Middle frontal gyrus (tissue), 1 donor: ENCODE data around the gene GLB1L.
"Not testable (repeated sequence)": the region's sequence is repeated elsewhere in the genome, so short reads cannot be mapped to it uniquely, and the experiment has no call there.

Source experiments
- DNase-seq: peaks from one replicate; pipeline ENCODE4 v3.0.0-alpha.2; 2015; ENCODE audit warnings: low spot score; ENCODE audit errors: extremely low spot score

Gene GLB1L

GRCh38 chr2:219245148-219245898 lies at the start of gene GLB1L, which contains the start of gene STK16:
Gene GLB1L, minus strand, starts transcription at chr2:219245444. Its CDS starts 1,871 bp downstream, at chr2:219243573.
Gene STK16, plus strand, starts transcription at chr2:219245479. Its CDS starts 521 bp downstream, at chr2:219246000.
- DNase-seq = peak; percentile 91

GRCh38 chr2:219294356-219295351 lies 49.4 kb upstream of the GLB1L start:
- DNase-seq = no peak

GRCh38 chr2:219293736-219294231 lies 48.5 kb upstream of the GLB1L start:
- DNase-seq = no peak

GRCh38 chr2:219292616-219293015 lies 47.4 kb upstream of the GLB1L start:
- no peak for DNase-seq

- DNase-seq = no peak
Observed at GRCh38 chr2:219291910-219292490, 46.8 kb upstream of the GLB1L start.

- no peak for DNase-seq
Observed at GRCh38 chr2:219291394-219291793, 46.1 kb upstream of the GLB1L start.

- DNase-seq = no peak
Observed at GRCh38 chr2:219290381-219291171, 45.3 kb upstream of the GLB1L start.

- peak; percentile 72 for DNase-seq
Observed at GRCh38 chr2:219289537-219290361, 44.5 kb upstream of the GLB1L start.

- DNase-seq = no peak
Observed at GRCh38 chr2:219289195-219289536, 43.9 kb upstream of the GLB1L start.

GRCh38 chr2:219287580-219288265 lies 42.5 kb upstream of the GLB1L start:
- no peak for DNase-seq

- not testable (repeated sequence) for DNase-seq
Observed at GRCh38 chr2:219287116-219287440, 41.8 kb upstream of the GLB1L start.

- no peak for DNase-seq
Observed at GRCh38 chr2:219286436-219287115, 41.3 kb upstream of the GLB1L start.

- no peak for DNase-seq
Observed at GRCh38 chr2:219285894-219286425, 40.7 kb upstream of the GLB1L start.

GRCh38 chr2:219285373-219285735 lies 40.1 kb upstream of the GLB1L start:
- no peak for DNase-seq

- DNase-seq = no peak
Observed at GRCh38 chr2:219284501-219285372, 39.5 kb upstream of the GLB1L start.

- no peak for DNase-seq
Observed at GRCh38 chr2:219282943-219283581, 37.8 kb upstream of the GLB1L start.

GRCh38 chr2:219282375-219282774 lies 37.1 kb upstream of the GLB1L start:
- DNase-seq = no peak
